GM10266 (cell line): ENCODE results near the gene HOXD11.

Experiments
- DNase-seq: peaks from one replicate; pipeline ENCODE4 v3.0.0; 2012; ENCODE audit errors: extremely low spot score
- TF ChIP-seq, protein P1 (sequence below): IDR thresholded peaks from 2 replicates; pipeline ENCODE4 v1.5.1; 2012; ENCODE audit warnings: mild to moderate bottlenecking, low read depth; ENCODE audit not compliant: control insufficient read depth, insufficient read depth; ENCODE audit errors: missing control alignments

Gene HOXD11

DNA sequence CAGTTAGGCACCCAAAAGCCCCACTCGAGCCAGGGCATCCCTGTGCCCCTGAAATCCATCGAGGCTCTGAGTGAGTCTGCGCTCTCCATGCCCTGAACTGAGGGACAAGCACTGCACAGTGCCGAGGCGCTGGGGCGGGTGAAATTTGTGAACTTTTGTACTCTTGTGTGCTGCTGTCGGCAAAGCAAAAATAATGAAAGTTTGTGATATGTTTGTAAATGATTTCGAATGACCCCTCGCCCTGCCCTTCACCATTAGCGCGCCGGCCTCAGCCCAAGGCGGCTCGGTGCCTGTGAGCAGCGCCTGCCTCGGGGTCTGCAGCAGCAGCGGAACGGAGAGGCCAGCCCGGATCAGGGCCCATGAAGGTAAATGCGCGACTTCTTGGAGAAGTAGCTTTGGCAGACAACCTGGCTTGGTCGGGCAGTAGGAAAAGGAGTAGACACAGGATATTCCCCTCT, 42.4 kb downstream of the HOXD11 start:
- no peak for DNase-seq
- TF ChIP-seq, protein P1, sequence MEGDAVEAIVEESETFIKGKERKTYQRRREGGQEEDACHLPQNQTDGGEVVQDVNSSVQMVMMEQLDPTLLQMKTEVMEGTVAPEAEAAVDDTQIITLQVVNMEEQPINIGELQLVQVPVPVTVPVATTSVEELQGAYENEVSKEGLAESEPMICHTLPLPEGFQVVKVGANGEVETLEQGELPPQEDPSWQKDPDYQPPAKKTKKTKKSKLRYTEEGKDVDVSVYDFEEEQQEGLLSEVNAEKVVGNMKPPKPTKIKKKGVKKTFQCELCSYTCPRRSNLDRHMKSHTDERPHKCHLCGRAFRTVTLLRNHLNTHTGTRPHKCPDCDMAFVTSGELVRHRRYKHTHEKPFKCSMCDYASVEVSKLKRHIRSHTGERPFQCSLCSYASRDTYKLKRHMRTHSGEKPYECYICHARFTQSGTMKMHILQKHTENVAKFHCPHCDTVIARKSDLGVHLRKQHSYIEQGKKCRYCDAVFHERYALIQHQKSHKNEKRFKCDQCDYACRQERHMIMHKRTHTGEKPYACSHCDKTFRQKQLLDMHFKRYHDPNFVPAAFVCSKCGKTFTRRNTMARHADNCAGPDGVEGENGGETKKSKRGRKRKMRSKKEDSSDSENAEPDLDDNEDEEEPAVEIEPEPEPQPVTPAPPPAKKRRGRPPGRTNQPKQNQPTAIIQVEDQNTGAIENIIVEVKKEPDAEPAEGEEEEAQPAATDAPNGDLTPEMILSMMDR, result no peak

DNA sequence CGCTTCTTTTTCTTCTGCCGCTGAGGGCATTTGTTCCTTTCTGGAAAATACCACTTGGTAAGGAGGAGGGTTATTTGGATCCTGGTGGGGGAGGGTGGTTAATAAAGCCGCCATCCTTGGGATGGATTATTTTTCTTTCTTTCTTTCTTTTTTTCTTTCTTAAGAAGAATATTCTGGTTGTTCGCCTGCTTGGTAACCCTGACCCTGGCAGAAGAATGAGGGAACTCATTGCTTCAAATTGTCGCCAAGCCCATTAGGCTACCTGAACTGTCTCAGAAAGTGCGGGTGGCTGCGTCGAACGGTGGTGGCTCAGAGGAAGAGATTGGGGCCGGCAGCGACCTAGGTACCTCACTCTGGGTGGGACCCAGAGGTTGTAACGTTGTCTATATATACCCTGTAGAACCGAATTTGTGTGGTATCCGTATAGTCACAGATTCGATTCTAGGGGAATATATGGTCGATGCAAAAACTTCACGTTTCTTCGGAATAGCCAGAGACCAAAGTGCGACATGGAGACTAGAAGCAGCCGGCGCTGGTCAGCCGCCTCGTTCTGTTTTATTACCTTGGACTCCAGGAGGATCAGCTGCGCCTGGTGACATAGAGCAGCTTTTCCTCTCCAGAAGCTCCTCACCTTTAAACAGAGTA, 43.0 kb downstream of the HOXD11 start:
- DNase-seq, result no peak
- TF ChIP-seq, protein P1, result no peak

DNA sequence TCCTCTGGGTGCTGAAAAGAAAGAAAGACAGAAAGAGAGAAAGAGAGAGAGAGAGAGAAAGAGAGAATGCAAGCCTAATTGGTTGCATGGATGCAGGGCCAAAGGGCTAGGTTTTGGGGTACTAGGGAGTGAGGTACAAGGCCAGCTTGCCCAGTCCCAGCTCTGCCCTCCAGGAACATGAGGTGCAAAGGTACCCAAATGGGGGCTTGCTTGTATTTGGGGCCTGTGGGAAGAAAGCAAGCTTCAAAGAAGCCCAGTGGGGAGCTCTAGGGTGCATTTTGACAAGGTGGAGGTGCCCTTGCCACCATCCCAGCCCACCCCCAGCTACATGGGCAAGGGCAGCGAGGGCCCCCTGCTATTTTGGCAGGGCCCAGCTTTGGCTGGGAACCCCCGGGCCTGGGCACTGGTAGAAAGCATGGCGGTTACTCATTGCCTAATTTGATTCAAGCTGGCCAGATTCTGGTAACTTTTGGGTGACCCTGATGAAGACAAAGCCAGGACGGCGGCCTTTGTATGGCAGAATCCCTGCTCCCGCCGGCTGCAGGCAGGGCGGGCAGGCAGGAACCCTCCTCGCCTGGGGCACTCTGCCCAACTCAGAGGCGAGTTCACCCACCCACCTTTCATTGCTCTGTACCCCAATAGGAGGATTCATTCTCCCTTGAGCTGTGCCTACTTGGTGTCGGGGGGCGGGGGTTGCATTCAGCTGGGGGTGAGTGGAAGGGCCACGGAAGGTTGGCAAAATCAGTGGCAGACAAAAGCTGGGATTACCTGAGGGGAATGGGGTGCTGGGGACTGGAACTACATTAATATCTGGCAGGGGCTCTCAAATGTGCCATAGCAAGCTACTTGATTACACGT, 43.7 kb downstream of the HOXD11 start:
- no peak for DNase-seq

DNA sequence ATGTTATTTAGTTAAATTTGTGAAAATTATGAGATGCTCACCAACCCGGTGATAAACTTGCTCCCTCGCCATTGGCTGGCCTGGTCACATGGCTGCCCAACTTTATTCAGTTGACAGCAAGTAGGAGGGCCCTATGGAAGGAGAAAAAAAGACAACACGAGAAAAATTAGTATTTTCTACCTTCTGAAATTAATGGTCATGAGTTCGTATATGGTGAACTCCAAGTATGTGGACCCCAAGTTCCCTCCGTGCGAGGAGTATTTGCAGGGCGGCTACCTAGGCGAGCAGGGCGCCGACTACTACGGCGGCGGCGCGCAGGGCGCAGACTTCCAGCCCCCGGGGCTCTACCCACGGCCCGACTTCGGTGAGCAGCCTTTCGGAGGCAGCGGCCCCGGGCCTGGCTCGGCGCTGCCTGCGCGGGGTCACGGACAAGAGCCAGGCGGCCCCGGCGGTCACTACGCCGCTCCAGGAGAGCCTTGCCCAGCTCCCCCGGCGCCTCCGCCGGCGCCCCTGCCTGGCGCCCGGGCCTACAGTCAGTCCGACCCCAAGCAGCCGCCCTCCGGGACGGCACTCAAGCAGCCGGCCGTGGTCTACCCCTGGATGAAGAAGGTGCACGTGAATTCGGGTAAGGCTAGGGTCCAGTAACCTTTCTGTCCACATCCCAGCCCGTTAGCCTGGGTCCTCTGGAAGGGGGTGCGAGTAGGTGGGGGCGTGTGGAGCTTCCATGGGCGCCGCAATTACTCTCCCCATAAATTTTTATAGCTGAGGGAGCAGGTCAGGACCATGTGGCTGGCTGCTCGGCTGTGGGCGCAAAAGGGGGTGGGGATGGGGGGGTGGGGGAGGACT, 44.6 kb downstream of the HOXD11 start, which contains the start of gene HOXD4:
TSS of gene HOXD4 (plus strand) at position 109 of the 846 bp plus-strand sequence. CDS start at position 193, 84 bp downstream.
- no peak for DNase-seq
- TF ChIP-seq, protein P1, result no peak

More for the DNA sequence above, 43.7 kb downstream of the HOXD11 start:
- TF ChIP-seq, protein P1, result no peak

DNA sequence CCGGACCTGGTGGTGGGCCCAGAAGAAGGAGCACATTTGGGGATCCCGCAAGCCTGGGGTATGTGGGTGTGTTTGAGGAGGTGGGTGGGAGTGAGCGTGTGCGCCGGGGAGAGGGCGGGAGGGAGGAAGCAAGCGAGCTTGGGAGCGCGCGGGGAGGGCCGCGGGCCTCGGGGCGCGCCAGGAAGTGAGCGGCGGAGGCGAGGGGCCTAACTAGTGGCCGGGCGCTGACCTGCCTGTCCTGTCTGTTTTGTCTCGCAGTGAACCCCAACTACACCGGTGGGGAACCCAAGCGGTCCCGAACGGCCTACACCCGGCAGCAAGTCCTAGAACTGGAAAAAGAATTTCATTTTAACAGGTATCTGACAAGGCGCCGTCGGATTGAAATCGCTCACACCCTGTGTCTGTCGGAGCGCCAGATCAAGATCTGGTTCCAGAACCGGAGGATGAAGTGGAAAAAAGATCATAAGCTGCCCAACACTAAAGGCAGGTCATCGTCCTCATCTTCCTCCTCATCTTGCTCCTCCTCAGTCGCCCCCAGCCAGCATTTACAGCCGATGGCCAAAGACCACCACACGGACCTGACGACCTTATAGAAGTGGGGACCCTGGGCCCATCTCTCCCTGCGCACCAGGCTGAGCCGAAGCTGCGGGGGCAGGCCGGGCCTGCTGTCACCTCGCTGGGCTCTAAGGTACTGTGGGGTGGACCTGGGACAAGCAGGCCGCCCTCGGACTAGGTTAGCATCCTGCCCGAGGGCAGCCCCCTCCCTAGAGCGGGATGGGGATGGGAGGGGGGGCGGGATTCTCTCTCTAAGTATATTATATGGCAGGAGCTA, 45.5 kb downstream of the HOXD11 start:
- no peak for DNase-seq
- TF ChIP-seq, protein P1, result no peak

DNA sequence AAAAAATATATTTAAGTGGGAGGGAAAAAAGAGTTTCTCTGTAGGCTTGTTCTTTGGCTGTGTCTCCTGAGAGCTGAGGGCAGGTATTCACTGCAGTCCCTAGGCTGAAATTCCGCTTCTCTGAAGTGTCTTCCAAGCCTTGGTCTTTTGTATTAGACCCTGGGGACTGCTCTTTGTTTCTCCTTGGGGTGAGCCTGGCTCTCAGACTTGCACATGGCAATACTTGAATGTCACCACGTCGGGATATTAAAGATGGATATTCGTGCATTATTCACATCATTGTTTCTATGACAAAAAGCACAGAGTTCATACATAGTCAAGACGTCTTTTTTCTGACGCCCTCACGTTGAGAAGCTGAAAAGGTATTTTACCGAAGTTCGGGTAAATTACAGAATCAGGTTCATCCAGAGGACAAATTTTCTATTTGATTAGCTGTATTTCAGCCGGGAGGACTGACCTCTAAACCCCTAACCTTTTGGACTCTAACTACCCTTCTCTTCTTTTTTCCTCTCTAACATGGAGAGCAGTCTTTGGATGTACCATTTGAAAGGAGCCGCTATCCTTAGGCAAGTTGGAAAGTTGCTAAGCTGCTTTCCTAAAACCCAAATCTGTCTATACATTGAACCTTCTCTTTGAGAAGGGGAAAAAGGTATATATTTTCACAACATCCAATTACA, 47.6 kb downstream of the HOXD11 start:
- TF ChIP-seq, protein P1, result no peak

More for the DNA sequence above, 47.6 kb downstream of the HOXD11 start:
- no peak for DNase-seq
